RWPE2 (cell line): ENCODE data around the gene TGFBRAP1.

Experiments
- ATAC-seq: fragments of 200-7000 bp; cut with Tn5 transposase; 3 replicates; pipeline ENCODE4 v1.9.1; 2021; ENCODE audit warnings: low read depth
- DNase-seq: peaks from one replicate; pipeline ENCODE4 v3.0.0-alpha.2; 2020; ENCODE audit warnings: low spot score
- H3K27ac ChIP-seq: fragments of 450-650 bp; 2 replicates; pipeline ENCODE4 v1.5.1; 2017; ENCODE audit warnings: mild to moderate bottlenecking; ENCODE audit not compliant: poor library complexity, severe bottlenecking
- H3K27me3 ChIP-seq: fragments of 250-450 bp; sonication (Bioruptor Pico); 2 replicates; pipeline ENCODE4 v1.5.1; 2021; ENCODE audit warnings: mild to moderate bottlenecking, moderate library complexity; ENCODE audit not compliant: insufficient read depth, poor library complexity, severe bottlenecking
- H3K36me3 ChIP-seq: fragments of 250-450 bp; sonication (Bioruptor Pico); 2 replicates; pipeline ENCODE4 v1.5.1; 2020; ENCODE audit warnings: low read depth, mild to moderate bottlenecking, moderate library complexity
- H3K4me1 ChIP-seq: fragments of 250-450 bp; sonication (Bioruptor Pico); 2 replicates; pipeline ENCODE4 v1.5.1; 2021; ENCODE audit warnings: mild to moderate bottlenecking, moderate library complexity; ENCODE audit not compliant: insufficient read depth, poor library complexity, severe bottlenecking
- H3K4me3 ChIP-seq: fragments of 250-450 bp; sonication (Bioruptor Pico); 2 replicates; pipeline ENCODE4 v1.5.1; 2021; ENCODE audit warnings: mild to moderate bottlenecking, moderate library complexity; ENCODE audit not compliant: severe bottlenecking
- H3K9me3 ChIP-seq: fragments of 250-450 bp; sonication (Bioruptor Pico); 2 replicates; pipeline ENCODE4 v1.5.1; 2021; ENCODE audit warnings: mild to moderate bottlenecking, moderate library complexity; ENCODE audit not compliant: severe bottlenecking
- TF ChIP-seq, protein P1 (sequence below): fragments of 450-650 bp; IDR thresholded peaks from one replicate; pipeline ENCODE4 v1.5.1; 2017; ENCODE audit warnings: mild to moderate bottlenecking, moderate library complexity; ENCODE audit not compliant: poor library complexity, severe bottlenecking

Gene TGFBRAP1

DNA sequence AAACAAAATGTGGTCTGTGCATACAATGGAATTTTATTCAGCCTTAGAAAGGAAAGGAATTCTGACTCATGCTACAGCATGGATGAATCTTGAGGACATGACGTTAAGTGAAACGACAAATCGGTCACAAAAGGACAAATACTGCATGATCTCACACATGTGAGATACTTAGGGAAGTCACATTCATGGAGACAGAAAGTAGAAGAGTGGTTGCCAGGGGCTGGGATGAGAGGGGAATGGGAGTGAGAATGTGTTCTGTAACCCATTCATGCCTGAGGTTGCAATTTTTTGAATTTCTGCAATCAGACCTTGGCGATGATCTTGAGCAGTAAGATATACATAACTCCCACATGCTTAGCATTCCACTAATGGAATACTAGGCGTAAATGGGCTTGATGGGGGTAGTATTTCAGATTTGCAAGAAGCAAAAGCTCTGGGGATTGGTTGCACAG lies 47.3 kb upstream of the TGFBRAP1 start:
- no peaks in the 10 kb centered on the region for H3K9me3 ChIP-seq
- peak overlapping the region; percentile 59 for H3K27ac ChIP-seq
- H3K4me1 ChIP-seq, result peaks cover 78% of the 10 kb centered on the region
- H3K27me3 ChIP-seq, result no peaks in the 10 kb centered on the region
- TF ChIP-seq, protein P1, sequence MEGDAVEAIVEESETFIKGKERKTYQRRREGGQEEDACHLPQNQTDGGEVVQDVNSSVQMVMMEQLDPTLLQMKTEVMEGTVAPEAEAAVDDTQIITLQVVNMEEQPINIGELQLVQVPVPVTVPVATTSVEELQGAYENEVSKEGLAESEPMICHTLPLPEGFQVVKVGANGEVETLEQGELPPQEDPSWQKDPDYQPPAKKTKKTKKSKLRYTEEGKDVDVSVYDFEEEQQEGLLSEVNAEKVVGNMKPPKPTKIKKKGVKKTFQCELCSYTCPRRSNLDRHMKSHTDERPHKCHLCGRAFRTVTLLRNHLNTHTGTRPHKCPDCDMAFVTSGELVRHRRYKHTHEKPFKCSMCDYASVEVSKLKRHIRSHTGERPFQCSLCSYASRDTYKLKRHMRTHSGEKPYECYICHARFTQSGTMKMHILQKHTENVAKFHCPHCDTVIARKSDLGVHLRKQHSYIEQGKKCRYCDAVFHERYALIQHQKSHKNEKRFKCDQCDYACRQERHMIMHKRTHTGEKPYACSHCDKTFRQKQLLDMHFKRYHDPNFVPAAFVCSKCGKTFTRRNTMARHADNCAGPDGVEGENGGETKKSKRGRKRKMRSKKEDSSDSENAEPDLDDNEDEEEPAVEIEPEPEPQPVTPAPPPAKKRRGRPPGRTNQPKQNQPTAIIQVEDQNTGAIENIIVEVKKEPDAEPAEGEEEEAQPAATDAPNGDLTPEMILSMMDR, result no peak
- H3K36me3 ChIP-seq, result peaks cover 100% of the 10 kb centered on the region
- DNase-seq, result peak; percentile 6
- H3K4me3 ChIP-seq, result no peak overlapping the region
- ATAC-seq, result peak; percentile 27; the same call in 1 of the 3 replicates

DNA sequence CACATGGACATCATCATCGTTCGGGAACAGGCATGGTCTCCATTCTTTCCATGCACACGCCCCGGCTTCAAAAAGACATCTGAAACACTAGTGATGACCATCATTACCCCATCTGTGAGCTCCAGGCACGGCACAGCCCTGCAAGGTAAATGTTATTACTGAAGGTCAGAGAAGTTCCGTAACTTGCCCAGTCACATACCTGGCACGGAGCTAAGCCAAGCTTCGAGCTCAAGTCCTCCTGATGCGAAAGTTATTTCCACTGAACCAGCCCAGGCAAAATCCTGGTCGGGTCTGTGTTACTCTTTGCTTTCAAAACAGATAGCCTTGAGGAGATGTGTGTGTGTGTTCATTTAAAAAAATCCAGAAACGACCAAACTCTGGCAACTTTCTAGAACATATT lies 46.5 kb upstream of the TGFBRAP1 start:
- no peaks in the 10 kb centered on the region for H3K9me3 ChIP-seq
- TF ChIP-seq, protein P1, result no peak
- peaks cover 83% of the 10 kb centered on the region for H3K4me1 ChIP-seq
- no peak for DNase-seq
- H3K27ac ChIP-seq, result peak overlapping the region; percentile 59
- no peak for ATAC-seq
- no peaks in the 10 kb centered on the region for H3K27me3 ChIP-seq
- H3K4me3 ChIP-seq, result no peak overlapping the region
- peaks cover 100% of the 10 kb centered on the region for H3K36me3 ChIP-seq

DNA sequence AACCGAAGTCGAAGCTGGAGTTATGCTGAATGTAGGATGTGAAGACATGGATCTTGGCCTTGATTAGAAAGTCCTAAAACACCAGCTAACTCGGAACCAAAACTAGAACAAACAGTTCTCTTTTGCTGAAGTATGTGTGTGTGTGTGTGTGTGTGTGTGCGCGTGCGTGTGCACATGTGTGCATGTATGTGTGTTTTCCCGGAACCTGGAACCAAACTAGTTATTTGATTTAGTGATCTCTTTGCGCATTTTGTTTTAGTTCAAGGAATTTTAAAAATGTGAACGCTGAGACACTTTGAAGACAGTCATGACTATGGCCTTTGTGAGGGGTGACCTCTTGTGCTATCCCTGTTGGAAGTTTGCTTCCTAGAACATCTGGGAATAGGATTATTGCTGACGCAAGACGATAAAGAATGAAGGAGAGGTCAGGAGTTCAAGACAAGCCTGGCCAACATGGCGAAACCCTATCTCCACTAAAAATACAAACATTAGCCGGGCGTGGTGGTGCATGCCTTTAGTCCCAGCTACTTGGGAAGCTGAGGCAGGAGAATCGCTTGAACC lies 45.5 kb upstream of the TGFBRAP1 start:
- no peak for DNase-seq
- Histone ChIP-seq H3K27ac (peak overlapping the region; percentile 59), H3K4me1 (peaks cover 74% of the 10 kb centered on the region), H3K4me3 (no peak overlapping the region), H3K9me3 (no peaks in the 10 kb centered on the region), H3K36me3 (peaks cover 100% of the 10 kb centered on the region), H3K27me3 (no peaks in the 10 kb centered on the region)
- TF ChIP-seq, protein P1, result no peak
- ATAC-seq, result no peak

DNA sequence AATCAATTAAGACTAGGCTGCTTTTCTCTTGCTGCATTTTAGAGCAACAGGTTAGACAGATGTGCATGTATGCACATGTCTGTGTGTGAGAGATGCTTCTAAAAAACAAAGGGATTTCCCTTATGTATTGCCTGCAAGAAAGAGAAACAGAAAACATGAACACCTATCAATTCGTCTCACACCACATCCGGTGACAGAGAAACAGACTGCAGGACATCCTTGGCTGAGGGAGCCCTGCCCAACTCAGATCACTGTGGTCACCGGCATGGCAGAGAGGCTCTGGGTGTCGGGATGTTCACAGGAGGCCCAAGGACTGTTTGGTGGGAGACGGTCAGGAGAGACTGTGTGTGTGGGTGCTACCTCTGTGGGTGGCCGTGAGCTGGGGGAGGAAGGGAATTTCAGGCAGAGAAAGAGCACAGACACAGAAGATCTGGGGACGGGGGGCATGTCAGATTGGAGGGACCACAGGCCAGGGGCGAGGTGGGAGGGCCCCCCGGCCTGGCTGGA lies 44.4 kb upstream of the TGFBRAP1 start:
- peaks cover 100% of the 10 kb centered on the region for H3K36me3 ChIP-seq
- peaks cover 62% of the 10 kb centered on the region for H3K4me1 ChIP-seq
- DNase-seq, result no peak
- H3K9me3 ChIP-seq, result no peaks in the 10 kb centered on the region
- H3K27me3 ChIP-seq, result no peaks in the 10 kb centered on the region
- peak overlapping the region; percentile 59 for H3K27ac ChIP-seq
- H3K4me3 ChIP-seq, result no peak overlapping the region
- TF ChIP-seq, protein P1, result no peak
- ATAC-seq, result 0 out of 3 replicates have a peak, but pooled peaks have one; percentile 2

DNA sequence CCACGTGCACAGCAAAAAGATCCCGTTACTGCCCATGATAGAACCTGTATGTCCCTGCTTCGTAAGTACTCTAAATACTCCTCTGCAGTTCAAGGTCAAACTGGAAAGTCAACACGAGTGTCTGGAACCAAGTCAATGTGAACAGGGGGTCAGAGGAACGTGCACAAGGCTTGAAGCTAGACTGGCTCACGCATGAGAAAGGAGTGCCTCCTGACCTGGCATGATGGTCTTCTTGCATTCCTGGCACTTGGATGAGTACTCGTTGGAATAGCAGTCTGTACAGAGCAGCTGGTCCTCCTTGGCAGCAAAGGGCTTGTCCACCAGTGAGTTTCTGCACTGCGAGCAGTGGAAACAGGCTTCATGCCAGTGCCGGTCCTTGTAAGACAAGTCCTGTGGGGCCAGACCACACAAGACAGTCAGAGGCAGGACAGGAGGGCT lies 43.8 kb upstream of the TGFBRAP1 start:
- DNase-seq, result no peak
- Histone ChIP-seq H3K27ac (peak overlapping the region; percentile 59), H3K36me3 (peaks cover 100% of the 10 kb centered on the region), H3K4me3 (no peak overlapping the region), H3K27me3 (no peaks in the 10 kb centered on the region), H3K9me3 (no peaks in the 10 kb centered on the region), H3K4me1 (peaks cover 56% of the 10 kb centered on the region)
- no peak for ATAC-seq
- TF ChIP-seq, protein P1, result no peak
